Measurements from ENCODE around the gene DSN1. TPM values are rescaled to one million over a fixed set of nuclear protein-coding genes. Genes with fewer than 3 reads are reported as not detected.

The DSN1 gene
- total and polyA plus RNA-seq, 2 donors (not counting 3 experiments of a cell fraction or from before 2014, with no cell fraction given) = 11.0 to 25.0 TPM

- BruUV-seq (replicated peaks) = no TSS peak
- peak; percentile 68 for DNase-seq (ENCODE audit: low read depth, low spot score)
Observed at GRCh38 chr20:36792422-36792821, 18.9 kb upstream of the DSN1 start.

More at GRCh38 chr20:36792422-36792821, 18.9 kb upstream of the DSN1 start:
- H3K27me3 ChIP-seq (ENCODE audit: control insufficient read depth in 2 of 2, insufficient read depth in 2 of 2, low read length in 2 of 2) = no peaks in the 10 kb centered on the region
- TF ChIP-seq FOS (IDR thresholded peaks at IDR 0.05; ENCODE audit: borderline replicate concordance, insufficient read depth, low read length) = no peak
- no peak for TF ChIP-seq MYC (IDR thresholded peaks at IDR 0.05; ENCODE audit: low read depth, low read length)
- TF ChIP-seq EZH2 (IDR thresholded peaks at IDR 0.05; ENCODE audit: borderline replicate concordance, low read depth, low read length, severe bottlenecking) = no peak
- TF ChIP-seq CTCF (IDR thresholded peaks at IDR 0.05; ENCODE audit: extremely low read depth in 1 of 2, insufficient read depth in 1 of 2, low read depth in 1 of 2, low read length in 2 of 2) = peak; percentile 42 to 69
- no peak overlapping the region for H2AFZ ChIP-seq (ENCODE audit: low read depth, low read length)
- dilution Hi-C loops (cut with MboI; ENCODE audit: extremely low pct_ligation_motif_present, low sequenced_read_pairs) (no loop called here), intact Hi-C loops (cut with micrococcal nuclease) (loop anchor here (5.0 kb wide), 1 partner anchor 70 kb away; a partner anchor contains a TSS)
- no peak overlapping the region for H3K9ac ChIP-seq (replicated peaks; ENCODE audit: extremely low read depth, insufficient read depth, low read length)
- no peaks in the 10 kb centered on the region for H3K79me2 ChIP-seq (ENCODE audit: control insufficient read depth, insufficient read depth, low read length)
- no peaks in the 10 kb centered on the region for H3K9me3 ChIP-seq (replicated peaks; ENCODE audit: control insufficient read depth, insufficient read depth, low read length)
- H4K20me1 ChIP-seq (replicated peaks; ENCODE audit: control insufficient read depth, extremely low read depth, insufficient read depth, low read length) = no peaks in the 10 kb centered on the region
- H3K9me1 ChIP-seq (replicated peaks; ENCODE audit: control insufficient read depth, extremely low read depth, insufficient read depth, low read length) = no peaks in the 10 kb centered on the region
- no peak overlapping the region for H3K4me2 ChIP-seq (ENCODE audit: insufficient read depth, low read length)
- peak; percentile 84 for FAIRE-seq
- CTCF ChIA-PET = interaction anchor here (0.6 to 3.7 kb wide), 14 partner anchors 10 to 134 kb away, joined by 3 to 23 read pairs (median 3); a partner anchor contains a TSS
- H3K27ac ChIP-seq (ENCODE audit: insufficient read depth, low read depth, low read length) = no peak overlapping the region
- H3K36me3 ChIP-seq (ENCODE audit: control insufficient read depth in 2 of 2, extremely low read depth in 1 of 2, insufficient read depth in 2 of 2, low read length in 2 of 2) = peaks cover 20 to 31% of the 10 kb centered on the region in 2 experiments
- H3K4me1 ChIP-seq (ENCODE audit: control insufficient read depth, extremely low read depth, insufficient read depth, low read length) = no peaks in the 10 kb centered on the region
- POLR2A ChIA-PET = no interaction called here
- no peak overlapping the region for H3K4me3 ChIP-seq (replicated peaks in 1 of 3; ENCODE audit: insufficient read depth in 1 of 3, low read depth in 1 of 3, low read length in 3 of 3)
